Esophagus muscularis mucosa (tissue), 3 donors: ENCODE data around the gene SYT17.

Experiments used
- POLR2A ChIP-seq: fragments of 450-650 bp; IDR thresholded peaks from one replicate; pipeline ENCODE4 v1.6.1; 2017; ENCODE audit warnings: antibody characterized with exemption, moderate library complexity, mild to moderate bottlenecking, low read depth
- POLR2AphosphoS5 ChIP-seq, 2 donors: sonication (generic); formaldehyde crosslinking; IDR thresholded peaks; one replicate each; pipeline ENCODE4 v1.6.1; 2017; ENCODE audit warnings: antibody characterized with exemption in 2 of 2
- TF ChIP-seq, protein P1 (sequence below), 3 experiments: fragments of 200-600 bp in 2 of 3; fragments of 450-650 bp in 1 of 3; sonication (generic) in 2 of 3; IDR thresholded peaks; one replicate each; pipeline ENCODE4 v1.5.1; 2017 to 2019; ENCODE audit warnings: antibody characterized with exemption in 3 of 3, mild to moderate bottlenecking in 2 of 3, moderate library complexity in 1 of 3

DNA sequence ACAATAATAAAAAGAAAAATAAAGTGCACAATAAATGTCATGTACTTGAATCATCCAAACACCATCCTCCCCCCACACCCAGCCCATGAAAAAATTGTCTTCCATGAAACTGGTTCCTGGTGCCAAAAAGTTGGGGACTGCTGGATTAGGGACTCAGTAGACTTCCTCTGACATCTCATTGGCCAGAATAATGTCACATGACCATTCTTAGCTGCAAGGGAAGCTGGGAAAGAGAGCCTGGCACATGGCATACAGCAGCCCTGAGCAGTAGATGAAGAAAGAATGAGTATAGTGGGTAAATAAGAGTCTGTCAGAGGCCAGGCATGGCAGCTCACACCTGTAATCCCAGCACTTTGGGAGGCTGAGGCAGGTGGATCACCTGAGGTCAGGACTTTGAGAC lies 41.7 kb upstream of the SYT17 start:
- TF ChIP-seq, protein P1, sequence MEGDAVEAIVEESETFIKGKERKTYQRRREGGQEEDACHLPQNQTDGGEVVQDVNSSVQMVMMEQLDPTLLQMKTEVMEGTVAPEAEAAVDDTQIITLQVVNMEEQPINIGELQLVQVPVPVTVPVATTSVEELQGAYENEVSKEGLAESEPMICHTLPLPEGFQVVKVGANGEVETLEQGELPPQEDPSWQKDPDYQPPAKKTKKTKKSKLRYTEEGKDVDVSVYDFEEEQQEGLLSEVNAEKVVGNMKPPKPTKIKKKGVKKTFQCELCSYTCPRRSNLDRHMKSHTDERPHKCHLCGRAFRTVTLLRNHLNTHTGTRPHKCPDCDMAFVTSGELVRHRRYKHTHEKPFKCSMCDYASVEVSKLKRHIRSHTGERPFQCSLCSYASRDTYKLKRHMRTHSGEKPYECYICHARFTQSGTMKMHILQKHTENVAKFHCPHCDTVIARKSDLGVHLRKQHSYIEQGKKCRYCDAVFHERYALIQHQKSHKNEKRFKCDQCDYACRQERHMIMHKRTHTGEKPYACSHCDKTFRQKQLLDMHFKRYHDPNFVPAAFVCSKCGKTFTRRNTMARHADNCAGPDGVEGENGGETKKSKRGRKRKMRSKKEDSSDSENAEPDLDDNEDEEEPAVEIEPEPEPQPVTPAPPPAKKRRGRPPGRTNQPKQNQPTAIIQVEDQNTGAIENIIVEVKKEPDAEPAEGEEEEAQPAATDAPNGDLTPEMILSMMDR (IDR thresholded peaks at IDR 0.05), result no peak
- TF ChIP-seq POLR2A (no peak), POLR2AphosphoS5 (IDR thresholded peaks at IDR 0.05) (no peak)
